ENCODE data around the gene LMO3.

LMO3 gene

DNA sequence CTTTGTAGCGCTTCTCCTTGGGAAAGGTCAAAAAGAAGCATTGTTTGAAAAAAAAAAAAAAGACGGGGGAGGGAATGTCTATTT is at the start of gene LMO3:
Gene LMO3, minus strand, starts transcription at position 46 of the 84 bp plus-strand sequence. CDS start 5,302 bp downstream, outside the sequence.
- no peak for DNase-seq (ENCODE audit: low spot score)

DNA sequence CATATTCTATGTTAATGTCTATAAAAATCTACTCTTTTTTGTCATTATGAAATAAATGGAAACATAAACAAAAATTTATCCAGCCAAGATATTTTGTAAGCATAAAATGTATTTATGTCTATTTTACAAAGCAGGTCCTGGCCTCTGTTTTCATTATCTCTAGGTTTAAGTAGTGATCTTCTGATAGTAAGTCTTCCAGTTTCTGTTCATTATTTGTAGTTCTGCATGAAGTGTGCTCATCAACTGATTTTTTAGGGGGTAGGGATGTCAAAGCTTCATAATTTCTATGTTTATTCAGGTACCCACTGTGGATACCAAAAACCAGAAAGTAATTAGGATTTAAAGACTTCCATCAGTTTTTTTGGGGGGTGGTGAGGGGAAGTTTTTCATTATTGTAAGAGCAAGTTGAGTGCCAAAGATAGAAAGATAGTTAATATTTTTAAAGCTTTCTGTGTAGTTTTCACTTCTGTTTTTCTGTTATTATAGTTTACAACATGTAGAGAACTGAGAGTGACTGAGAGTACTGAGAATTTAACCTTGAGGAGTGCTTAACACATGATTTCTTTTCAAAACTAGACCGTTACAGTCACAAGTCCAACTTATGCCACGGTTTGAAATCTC is 30.6 kb upstream of the LMO3 start:
- DNase-seq (ENCODE audit: low spot score) = no peak

DNA sequence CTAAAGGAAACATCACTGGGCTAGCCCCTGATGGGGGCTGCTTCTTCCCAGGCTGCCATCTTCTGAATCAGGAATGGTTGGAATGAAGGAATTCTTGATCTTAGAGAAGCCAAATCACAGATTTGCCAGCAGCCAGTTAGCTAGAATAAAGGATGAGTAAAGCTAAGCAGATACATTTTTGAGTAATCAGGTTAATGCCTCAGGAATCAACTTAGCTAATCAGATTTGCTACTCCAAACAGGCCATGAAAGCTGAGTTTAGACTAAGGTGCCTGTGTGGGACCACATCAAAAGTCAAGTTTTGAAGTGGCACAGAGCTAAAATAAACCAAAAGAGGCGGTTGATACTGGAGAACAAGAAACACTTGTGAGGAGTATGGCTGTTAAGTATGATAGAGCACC is 28.8 kb upstream of the LMO3 start:
- no peak for DNase-seq (ENCODE audit: low spot score)

DNA sequence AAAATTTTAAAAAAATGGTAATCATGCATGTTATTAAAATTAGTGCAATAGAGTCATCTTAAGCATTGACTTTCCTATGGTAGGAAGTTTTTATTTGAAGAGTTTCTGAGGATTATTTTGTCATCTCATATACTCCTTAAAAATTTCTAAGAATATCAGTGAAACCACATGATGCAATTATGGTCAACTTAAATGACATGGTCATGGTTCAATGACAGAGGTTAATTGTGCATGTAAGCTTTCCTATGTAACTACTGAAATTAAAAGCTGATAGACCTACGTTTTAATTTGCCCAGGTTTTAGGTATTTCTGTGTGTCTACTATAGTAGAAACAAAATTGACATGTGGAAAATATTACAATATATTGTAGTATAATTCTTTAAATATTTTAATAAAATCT is 21.0 kb upstream of the LMO3 start:
- no peak for DNase-seq (ENCODE audit: low spot score)

DNA sequence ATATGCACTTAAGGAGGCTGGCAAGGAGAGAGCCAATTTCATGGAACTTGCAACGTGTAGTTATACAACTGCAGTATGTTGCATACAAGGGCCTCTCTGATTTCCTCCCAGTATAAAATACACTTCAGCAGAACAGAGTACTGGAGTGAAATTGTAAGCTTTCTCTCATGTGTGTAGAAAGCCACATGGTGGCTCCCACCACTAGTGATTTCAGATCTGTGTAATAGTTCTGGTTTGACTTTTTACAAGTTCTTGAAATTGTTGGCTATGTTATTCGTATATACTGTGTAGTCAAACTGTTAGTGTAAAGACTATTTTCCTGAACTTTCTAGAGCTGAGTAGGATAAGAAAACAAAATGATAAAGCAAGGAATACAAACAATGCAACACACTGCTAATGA is 16.4 kb upstream of the LMO3 start:
- no peak for DNase-seq (ENCODE audit: low spot score)

DNA sequence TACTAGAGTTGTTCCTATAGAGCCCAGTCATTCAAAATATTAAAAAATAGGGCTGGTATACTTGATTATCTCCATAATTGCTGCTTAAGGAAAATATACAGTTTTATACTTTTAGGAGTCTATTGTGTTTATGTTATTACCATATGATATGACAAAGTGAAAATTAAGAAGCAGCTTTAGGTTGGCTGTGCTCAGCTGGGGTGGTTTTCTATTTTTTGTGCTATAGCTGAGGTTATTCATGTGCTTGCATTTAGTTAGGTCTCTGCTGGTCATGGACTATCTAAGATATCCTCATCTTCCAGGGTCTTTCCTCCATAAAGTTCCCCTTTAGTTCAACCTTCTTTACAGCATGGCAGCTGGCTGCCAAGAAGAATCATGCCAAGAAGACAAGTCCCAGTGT is 13.6 kb upstream of the LMO3 start:
- DNase-seq (ENCODE audit: low spot score) = no peak

DNA sequence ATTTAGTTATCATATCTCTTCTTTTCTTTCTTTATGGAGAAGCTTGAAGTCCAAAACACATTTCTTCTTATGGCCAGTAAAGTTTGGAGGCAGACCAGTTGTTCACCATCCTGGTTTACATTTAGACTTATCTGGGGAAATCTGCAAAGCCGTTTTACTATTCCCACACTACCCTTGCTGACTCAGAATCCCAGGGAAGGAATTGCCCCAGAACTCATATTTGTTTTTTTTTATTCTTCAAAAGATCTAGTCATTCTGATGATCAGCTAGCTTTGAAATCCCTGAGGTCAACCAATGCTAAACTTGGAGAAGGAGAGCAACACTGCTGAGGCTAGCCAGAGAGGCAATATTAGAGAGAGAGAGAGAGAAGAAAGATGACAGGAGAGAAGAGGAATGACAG is 12.3 kb upstream of the LMO3 start:
- no peak for DNase-seq (ENCODE audit: low spot score)

DNA sequence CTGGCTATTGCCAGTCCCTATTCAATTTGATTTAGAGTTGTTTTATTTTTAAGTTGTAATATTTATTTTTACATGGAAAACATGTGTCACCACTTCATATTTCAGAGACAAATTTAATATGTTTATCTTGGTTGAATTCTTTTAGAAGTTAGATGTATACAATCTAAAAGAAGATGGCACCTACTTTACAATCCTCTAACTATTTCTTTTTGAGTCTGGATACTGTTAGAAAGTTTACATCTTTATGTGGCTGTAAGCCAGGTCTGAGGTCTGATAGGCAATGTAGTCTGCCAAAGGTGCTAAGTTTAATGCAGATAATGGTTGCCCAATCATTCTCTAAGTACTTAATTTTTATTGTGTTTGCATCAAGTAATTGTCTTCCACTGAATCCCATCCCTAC is 7.2 kb upstream of the LMO3 start:
- no peak for DNase-seq (ENCODE audit: low spot score)

DNA sequence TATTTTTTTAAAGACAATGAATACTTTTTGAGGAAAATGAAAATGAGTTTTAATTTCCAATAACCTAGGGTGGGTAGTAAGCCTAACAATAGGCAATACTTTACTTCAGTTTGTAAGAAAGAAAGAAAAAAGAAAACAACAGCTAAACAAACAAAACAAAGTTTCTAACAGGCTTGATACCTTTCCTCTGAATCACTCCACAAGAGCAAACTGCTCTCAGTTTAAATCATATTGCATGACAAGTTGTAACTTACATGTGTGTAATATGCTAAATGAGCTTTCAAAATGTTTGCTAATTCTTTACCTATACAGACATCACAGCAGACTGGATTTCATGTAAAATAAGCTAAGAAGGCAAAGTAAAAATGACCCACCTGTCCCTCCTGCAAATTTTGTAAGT is 6.7 kb upstream of the LMO3 start:
- no peak for DNase-seq (ENCODE audit: low spot score)

DNA sequence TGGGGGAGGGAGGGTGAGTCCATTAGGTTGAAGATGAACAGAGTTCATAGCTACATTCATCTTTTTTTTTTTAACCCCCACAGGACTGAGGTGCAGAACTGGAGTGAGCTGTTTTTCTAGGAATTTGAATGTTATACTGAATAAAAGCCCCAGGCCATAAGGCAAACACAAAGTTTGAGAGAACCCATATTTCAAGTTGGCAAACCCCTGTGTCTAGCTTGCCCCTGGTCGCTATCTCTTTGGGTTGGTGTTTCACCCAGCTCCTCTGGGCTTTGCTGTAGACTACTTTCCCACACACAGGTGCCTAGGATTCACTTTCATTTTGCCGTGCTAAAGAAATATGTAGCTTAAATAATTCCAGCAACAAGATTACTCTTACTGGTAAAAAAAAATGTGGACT is 5.2 kb upstream of the LMO3 start:
- no peak for DNase-seq (ENCODE audit: low spot score)

DNA sequence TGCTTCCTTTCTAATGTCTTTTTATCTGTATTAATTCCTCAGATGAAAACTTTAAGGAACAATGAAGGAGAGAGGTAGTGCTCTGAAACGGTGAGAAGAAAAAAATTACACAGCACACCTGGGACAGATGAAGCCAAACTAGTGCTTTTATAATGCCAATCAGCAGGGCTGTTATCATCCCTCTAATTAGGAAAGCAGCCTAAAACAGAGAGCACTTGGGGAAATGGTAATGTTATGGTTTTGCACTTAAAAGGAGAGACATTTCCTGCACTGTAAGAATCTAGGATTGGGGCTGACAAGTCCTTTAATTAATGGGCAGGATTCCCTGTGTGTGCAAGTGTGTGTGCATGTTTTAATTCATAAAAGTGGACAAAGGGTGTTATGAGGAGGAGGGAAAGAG is 4.8 kb upstream of the LMO3 start:
- no peak for DNase-seq (ENCODE audit: low spot score)

DNA sequence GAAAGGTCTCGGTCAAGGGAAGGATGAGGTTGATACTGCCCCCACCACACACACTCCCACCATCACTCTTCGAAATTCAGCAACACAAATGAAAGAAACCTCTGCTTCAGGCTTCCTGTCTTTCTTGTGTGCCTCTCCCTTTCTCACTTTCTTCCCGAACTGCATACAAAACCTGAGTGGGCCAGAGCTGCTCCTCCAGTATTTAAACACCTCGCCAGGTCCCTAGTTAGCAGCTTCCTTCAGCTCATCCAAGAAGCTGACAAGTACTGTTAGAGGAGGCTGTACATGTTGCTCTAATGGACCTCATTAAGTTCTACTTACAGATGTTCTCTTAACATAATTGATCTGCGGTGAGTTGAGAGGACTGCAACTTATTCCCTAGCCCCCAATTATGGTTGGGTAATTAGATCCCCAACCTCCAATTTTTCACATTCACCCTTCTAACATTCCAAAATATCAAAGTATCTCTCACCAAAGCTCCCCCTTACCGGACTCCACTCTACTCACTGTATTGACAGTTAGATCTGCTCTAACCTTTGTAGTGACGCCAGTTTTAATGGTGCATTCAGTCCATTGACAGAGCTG is 4.1 kb upstream of the LMO3 start:
- no peak for DNase-seq (ENCODE audit: low spot score)

DNA sequence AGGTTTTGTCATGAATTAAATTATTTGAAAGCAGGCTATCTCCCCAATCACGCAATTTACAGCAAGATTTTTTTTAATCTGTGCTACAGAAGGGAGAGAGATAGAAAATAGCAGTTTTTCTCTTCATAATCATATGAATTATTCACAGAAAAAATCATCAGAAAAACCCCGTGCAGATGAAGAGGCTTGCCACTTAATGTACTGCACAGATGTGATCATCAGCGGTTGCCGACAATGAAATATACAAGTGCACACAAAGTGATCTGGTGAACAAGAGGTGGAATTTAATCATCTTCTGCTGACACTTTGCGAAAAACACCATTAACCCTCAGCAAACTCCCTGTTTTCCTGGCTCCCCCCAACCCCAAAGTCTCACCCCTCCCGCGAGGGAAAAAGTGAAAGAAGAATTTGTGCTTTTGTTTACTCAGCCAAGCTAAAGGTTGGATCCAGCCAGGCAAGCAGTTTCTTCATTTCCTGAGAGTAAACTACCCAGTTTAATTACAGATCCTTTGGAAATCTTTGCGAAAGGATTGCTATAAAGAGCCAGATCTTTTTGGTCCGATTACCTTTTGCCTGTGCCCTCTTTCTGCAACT is 3.1 kb upstream of the LMO3 start:
- DNase-seq (ENCODE audit: low spot score) = no peak

DNA sequence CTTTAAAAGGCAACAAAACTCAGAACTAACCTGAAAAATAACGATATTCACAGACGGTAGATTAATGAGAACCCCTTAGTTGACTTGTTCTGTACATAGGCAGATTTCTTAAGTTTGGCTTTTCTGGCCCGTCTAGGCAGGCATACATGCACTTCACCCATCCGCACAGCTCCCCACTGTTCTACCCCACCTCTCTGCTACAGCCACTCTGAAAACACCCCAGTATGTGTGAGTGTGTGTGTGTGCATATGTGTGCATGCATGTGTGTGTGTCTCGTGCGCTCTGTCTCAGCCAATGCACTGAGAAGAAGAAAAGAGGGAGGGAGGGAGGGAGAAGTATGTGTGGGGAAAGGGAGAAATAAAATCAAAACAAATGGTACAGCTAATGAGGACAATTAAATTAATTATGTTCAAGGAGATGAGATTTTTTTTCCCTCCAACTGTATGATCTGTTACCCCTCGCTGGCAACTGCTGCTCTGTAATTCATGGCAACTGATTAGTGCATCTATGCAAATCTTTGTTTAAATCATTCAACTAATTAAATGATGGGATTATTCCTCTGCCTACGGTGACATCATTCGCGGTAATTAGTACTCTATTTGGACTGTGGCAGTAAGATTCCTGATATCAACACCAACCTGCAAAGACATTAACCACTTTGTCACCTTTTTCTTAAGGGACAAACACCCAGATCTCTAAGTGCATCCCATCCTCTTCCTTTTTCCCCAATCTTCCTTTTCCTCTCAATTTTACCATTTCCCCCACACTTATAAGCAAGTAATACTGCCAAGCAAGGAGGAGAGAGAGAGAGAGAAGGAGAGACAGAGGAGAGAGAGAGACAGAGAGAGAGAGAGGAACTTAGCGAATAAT is 2.2 kb upstream of the LMO3 start:
- no peak for DNase-seq (ENCODE audit: low spot score)

DNA sequence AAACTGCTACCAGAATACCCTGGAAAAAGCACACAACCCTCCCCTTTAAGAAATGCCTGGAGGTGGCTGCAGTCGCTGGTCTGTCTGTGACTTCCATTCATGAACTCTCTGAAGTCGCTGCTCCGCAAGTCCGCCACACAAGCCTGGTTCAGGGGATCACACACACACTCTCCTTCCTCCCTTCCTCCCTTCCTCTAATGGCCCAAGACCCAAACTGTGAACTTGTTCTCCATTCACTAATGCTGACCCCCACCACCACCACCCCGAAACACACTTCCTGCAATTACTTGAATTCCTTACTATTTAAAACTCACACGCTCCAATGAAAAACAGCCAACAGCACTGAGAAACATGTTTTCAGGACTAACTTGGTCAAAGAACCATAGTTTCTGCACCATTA is 1.0 kb upstream of the LMO3 start:
- no peak for DNase-seq (ENCODE audit: low spot score)

DNA sequence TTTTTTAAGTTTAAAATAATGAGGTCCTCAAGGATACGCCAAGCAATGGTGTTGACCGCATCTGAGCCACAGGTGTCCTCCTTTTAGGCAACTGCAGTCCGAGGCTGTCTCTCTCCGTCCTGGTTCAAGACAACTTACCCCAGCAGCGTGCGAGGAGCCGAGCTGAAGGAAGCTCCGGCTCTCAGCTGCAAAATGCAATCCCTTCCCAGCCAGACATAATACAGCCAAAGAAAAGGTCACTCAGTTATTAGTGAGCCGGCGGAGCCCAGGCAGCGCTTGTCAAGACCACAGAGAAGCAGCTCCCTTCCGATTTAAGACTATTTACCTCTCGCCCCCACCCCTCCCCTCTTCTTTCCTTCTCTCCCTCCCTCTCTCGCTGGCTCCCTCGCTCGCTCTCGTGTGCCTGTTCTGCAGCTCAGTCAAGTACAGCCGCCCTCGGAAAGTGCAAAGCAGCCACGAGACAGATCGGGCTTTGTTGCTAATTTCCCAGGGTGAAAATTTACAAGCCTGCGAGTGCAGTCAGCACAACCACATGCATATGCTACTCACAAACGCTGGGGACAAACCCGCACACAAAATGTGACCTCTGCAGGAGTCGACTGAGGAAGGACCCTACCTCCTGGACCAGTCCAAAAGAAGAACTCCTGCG is 363 bp upstream of the LMO3 start:
- peak; percentile 12 for DNase-seq (ENCODE audit: low spot score)

DNA sequence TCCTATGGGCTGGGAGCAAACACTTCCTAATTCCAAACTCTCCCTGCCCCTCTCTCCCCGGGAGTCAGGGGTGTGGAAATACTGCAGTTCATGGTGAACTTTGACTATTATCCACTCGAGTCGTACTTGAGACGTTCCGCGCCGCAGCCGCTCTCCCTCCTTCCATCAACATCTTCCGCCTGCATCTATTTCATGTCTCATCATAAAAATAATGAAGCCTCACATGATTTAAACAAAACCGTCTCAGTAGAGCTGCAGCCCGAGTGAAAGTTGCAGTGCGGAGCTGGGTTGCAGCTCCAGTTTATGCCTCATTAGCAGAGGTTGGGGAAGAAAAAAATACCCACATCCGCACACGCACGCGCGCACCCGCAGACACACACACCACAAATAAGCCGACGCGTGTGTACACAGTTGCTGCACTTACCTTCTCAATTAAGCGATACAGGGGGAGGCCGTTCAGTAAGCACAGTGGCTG is 283 bp downstream of the LMO3 start:
- DNase-seq (ENCODE audit: low spot score) = peak; percentile 4

DNA sequence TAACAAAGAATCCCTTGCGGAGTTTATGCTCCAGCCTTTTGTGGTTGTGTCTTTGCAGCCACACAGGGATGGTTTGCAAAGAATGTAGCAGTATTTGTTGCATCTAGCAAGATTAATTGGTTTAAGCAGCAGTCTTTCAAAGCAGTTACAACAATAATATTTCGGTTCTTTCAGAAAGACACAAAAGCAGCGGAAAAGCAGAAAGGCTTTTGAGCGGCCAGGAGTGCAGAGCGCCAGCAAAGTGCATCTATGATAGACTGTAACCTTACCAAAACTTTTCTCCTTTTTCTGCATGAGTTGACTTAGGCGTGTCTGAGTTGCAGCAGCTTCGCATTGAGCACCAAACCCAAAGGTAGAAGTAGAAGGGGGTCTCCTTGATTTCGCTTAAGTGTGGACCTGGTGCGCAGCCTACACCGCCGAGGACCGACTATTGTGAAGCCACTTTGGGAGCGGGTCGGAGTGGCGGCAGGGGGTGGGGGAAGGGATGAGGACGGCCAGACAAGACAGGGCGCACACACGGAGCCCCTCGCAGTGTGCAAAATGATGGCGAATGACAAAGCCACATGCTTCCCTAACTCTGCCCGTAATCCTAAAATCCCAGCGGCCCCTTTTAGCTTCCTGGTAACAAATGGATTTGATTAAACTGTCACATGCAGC is 1.2 kb downstream of the LMO3 start:
- no peak for DNase-seq (ENCODE audit: low spot score)

DNA sequence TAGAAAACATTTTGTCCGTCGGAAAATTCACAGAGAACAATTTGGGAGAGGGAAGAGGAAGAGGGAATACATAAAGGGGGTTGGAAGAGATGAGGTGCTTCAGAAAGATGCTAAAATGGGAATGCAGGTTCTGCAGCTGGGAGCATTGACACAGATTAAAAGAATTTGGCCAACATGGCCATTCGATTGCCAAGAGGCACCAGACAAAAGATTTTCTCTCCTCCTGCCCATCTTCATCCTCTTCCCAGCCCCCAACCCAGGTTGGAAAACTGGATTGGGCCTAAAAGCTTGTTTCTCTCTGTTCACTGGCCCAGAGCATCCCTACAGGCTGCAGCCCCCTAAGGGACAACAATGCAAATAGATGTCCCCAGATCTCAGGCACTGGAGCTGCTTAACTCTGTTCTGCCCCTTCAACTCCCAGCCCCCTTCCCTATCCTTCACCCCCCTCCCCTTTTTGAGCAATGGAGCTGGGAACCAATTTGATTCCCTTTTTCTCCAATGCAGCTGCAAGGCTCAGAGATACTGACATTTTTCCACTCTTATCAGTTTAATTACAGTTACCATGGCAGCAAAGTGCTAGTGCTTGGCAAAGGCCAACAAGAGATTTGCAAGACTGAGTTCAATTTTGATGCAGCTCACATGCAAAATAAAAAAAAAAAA is 1.9 kb downstream of the LMO3 start:
- DNase-seq (ENCODE audit: low spot score) = no peak

DNA sequence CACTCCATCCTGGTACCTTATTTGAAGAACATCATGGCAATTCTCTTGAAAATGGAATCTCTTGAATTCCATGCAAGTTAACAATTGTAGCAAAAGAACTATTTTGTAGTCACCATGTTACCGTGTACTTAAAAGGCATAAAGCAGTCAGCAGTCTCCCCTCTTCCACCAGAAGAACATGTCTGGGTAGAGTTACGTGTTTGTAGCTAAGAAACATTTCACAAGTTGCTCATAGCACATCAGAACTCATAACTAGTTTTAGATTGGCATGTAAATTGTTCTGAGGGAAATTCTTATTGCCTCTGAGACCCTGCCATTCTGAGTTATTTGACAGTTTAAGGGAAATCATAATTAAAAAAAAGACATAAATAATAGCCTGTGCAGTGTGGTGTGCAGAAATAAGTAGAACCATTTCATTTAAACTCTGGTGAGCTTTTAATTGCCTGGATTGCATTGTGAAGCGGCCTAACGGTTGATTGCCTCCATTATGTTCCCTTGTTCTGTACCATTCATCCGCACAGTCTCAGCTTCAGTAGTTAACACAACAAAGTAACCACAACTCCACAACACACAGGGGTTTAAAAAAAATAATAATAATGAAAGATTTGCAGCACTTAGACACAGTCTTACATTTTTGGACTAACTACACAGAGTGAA is 2.6 kb downstream of the LMO3 start:
- no peak for DNase-seq (ENCODE audit: low spot score)

DNA sequence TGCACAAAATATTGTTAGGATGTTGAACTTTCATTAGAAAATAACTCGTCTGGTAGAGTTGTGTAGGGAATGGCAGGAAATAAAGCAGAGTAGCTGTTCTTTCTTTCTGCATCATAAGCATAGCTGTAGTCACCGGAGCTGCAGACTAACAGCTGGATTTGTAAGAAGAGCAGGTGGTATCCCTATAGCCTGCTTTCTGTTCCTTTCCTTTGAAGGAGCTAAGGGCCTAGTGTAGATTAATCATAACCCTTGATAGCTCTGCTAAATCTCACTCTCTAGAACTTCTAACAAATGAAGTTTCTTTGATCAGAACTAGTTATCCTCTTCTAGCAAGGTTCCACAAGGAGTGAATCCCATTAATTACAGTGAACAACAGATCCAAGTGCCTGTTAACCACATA is 3.5 kb downstream of the LMO3 start:
- DNase-seq (ENCODE audit: low spot score) = no peak

Data from hepatic stellate cell (primary cell).